ENCODE results near the gene C1QTNF8.

C1QTNF8 gene

GRCh38 chr16:1077877-1078578 lies 18.0 kb downstream of the C1QTNF8 start:
- DNase-seq (ENCODE audit: low read depth): no peak

DNA sequence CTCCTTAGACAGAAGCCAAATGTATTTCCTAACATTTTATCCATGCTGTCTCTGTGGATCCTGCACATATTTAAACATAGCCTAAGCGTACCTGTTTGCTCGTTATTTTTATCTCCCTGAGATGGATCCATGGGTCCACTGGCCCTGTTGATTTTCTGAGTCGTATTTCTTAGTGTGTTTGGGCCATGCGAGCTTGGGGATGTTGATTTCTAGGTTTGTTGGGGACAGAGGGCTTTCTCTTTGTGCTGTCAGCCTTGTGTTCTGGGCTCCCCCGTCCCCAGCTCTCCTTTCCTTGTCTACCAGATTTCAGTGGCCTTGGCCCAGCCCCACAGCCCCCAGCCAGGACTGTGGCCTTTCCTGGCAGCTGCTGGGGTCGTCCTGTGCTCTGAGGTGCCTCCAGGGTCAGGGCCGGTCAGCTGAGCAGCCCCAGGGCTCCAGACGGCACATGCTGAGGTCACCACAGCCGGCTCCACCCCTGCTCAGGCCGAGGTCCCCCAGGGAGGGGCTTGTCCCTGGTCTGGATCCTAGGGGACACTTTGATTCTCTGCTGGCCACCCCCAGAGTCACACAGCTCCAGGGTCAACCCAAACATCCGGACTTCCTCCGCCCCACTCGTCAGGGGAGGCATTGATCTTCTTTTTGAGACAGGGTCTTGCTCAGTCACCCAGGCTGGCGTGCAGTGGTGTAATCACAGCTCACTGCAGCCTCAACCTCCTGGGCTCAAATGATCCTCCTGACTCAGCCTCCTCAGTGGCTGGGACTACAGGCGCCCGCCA lies 19.1 kb downstream of the C1QTNF8 start:
- DNase-seq (ENCODE audit: low read depth): no peak

GRCh38 chr16:1075546-1075945 lies 20.5 kb downstream of the C1QTNF8 start:
- DNase-seq (ENCODE audit: low read depth): no peak

GRCh38 chr16:1074379-1074649 lies 21.7 kb downstream of the C1QTNF8 start:
- no peak for DNase-seq (ENCODE audit: low read depth)

DNA sequence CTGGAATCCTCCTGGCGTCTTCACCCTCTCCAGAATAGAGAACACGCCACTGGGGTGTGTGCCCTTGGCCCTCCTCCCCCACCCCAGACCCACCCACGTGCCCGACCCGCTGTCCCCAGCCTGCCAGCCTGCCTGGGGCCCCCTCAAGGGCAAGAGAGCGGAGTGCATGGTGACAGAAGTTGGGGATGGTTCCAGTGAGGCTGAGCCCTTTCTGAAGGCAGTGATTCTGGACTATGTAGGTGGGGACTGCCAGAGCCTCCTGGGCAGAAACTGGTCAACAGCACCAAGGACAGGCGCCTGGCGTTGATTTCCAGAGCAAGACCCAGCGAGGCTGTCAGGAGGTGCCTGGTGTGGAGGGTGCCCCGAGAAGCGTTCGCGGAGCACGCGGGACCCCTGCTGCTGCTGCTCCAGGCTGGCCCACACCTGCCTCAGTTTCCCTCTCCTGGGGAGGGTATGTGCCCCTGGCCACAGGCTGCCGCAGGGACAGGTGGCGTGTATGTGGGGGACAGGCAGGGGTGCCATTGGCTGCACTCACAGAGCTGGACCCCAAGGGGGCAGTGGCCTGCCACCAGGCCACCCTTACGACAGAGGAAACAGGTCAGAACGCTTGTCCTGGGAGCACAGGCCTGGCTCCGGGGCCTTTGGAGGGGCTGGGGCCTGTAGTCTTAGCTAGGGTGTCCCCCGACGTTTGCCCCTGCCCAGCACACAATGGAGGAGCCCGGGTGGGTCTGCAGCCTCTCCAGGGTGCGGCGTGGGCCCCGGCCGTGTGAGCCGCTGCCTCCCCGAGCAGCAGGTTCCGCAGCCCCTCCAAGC lies 22.3 kb downstream of the C1QTNF8 start:
- no peak for DNase-seq (ENCODE audit: low read depth)

DNA sequence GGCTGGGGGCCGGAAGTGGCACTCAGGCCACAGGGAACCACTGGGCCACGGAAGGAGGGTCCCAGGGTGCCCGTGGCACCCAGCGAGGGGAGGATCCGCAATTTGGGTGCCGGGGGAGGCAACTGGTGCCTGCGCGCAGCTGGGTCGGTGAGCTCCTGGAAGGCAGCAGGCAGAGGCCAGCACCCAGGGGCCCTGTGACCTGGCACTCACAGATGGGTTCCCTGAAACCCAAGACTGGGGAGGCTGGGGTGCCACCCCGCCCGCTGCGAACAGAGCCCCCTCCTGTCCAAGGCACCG lies 22.8 kb downstream of the C1QTNF8 start:
- no peak for DNase-seq (ENCODE audit: low read depth)

DNA sequence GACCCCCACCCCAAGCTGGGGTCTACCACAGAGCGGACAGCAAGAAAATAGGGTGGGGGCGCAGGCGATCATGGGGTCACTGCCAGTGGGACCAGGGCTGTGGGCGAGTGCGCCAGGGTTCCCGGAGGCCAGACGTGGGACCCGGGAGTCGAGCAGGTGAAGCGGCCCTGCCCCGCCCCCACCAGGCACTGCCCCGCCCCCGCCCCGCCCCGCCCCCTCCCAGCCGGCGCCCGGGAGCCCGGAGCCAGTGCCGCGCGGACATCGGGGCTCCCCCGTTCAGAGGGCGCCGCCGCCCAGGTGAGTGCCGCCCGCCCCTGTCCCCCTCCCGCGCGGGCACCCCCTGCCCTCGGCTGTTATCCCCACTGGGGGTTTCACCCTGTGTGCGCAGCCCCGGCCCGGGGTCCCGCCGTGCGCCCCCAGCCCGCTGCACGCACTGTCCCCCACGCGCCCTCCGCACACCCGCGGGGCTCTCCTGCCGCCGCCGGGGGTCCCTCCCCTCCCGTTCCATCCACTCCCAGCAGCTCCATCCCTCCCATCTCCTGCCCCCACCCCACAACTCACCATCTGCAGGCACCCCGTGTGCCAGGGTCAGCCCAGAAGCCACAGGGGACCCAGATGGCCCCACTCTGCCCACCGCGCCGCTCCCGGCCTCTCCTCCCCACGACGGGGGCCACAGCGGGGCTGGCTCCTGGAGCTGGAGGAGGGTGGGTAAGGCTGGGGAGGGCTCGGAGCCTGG lies 23.4 kb downstream of the C1QTNF8 start, which contains the start of gene SSTR5:
Gene SSTR5, plus strand, starts transcription at position 222 of the 736 bp plus-strand sequence. CDS start 6,122 bp downstream, outside the sequence.
- DNase-seq (ENCODE audit: low read depth): no peak

- DNase-seq (ENCODE audit: low read depth): no peak
Measured at GRCh38 chr16:1071561-1072225, 24.4 kb downstream of the C1QTNF8 start.

GRCh38 chr16:1070864-1071408 lies 25.1 kb downstream of the C1QTNF8 start:
- DNase-seq (ENCODE audit: low read depth): no peak

- no peak for DNase-seq (ENCODE audit: low read depth)
Measured at GRCh38 chr16:1070084-1070863, 25.8 kb downstream of the C1QTNF8 start.

DNA sequence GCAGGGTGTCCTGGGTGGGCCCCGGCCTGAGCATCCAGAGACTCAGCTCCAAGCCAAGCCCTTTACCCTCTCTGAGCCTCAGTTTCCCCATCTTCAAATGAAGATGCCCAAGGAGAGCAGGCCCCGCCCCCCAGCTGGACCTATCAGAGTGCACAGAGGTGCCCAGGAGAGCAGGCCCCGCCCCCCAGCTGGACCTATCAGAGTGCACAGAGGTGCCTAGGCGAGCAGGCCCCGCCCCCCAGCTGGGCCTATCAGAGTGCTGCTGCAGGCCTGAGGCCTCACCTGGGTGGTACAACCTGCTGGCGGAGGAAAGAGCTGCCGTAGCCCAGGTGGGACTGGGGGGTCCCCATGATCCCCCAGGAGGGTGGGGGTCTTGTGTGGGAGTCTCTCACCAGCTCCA lies 26.9 kb downstream of the C1QTNF8 start:
- DNase-seq (ENCODE audit: low read depth): no peak

GRCh38 chr16:1068451-1068850 lies 27.6 kb downstream of the C1QTNF8 start:
- DNase-seq (ENCODE audit: low read depth): no peak

- no peak for DNase-seq (ENCODE audit: low read depth)
Measured at GRCh38 chr16:1067629-1068028, 28.4 kb downstream of the C1QTNF8 start.

GRCh38 chr16:1066584-1067172 lies 29.4 kb downstream of the C1QTNF8 start:
- DNase-seq (ENCODE audit: low read depth): no peak

DNA sequence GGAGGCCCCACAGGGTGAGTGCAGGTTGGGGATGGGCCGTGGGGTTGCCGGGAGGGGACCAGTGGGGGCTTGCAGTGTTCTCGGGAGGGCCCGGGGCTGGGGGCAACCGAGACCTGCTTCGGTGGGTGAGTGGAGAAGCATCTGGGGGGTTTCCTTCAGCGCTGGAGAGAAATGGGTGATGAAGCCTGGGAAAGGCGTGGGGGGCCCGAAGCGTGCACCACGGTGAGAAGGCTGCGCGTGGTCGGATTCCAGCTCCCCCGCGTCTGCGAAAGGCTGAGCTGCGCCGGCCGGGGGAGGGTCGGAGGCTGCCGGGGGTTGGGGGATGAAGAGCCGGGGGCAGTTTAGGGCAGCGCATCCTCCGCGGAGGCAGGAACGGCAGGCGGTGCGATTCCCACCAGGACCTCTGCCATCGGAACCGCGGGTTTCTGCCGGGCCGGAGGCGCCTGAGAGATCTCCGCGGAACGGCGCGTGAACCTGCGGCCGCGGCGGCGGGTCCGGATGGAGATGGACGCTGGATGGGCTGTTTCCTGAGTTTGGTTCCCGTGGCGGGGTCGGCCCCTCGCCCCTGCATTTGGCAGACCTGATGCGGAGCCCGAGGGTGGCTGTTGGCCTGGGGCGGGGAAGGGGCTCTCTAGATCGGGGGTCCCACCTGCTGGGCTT lies 30.4 kb downstream of the C1QTNF8 start:
- DNase-seq (ENCODE audit: low read depth): no peak

DNA sequence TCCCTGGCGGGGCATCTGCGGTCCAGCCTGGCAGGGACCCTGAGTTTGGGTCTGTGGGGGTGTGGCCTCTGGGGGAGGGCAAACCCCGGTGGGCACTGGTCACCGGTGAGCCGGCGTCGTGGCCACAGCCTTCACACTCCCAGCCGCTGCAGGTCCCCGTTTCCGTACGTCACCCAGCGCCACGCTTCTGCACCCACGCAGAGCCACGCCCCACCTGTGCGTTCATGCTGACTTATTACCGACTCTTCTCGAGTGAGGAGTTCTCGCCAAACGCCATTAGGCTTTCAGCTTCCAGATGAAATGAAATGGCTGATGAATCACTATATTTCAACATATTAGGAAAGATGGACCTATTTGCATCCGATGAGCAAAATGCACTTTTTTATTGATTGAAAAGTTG lies 32.3 kb downstream of the C1QTNF8 start:
- DNase-seq (ENCODE audit: low read depth): no peak

DNA sequence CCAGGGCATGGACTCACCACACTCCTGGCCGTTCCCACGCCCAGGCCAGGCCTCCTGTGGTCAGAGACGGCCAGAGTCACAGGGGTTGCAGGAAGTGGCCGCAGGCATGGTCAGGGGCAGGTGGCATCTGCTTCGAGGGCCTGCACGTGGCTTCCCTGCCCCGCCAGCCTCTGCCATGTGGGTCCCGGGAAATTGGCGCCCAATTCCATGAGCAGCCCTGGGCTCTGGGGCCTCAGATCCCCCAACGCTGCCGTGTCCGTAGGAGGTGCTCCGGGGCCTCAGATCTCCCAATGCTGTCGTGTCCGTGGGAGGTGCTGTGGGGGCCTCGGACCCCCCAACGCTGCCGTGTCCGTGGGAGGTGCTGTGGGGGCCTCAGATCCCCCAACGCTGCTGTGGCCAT lies 33.1 kb downstream of the C1QTNF8 start:
- no peak for DNase-seq (ENCODE audit: low read depth)

GRCh38 chr16:1061769-1062505 lies 34.1 kb downstream of the C1QTNF8 start:
- no peak for DNase-seq (ENCODE audit: low read depth)

All from T-helper 22 cell (primary cell).